Esophagus muscularis mucosa (tissue), 3 donors: ENCODE measurements around the gene CSDE1.

Source experiments
- POLR2A ChIP-seq: fragments of 450-650 bp; IDR thresholded peaks from one replicate; pipeline ENCODE4 v1.6.1; 2017; ENCODE audit warnings: antibody characterized with exemption, moderate library complexity, mild to moderate bottlenecking, low read depth
- POLR2AphosphoS5 ChIP-seq, 2 donors: sonication (generic); formaldehyde crosslinking; IDR thresholded peaks; one replicate each; pipeline ENCODE4 v1.6.1; 2017; ENCODE audit warnings: antibody characterized with exemption in 2 of 2
- TF ChIP-seq, protein P1 (sequence below), 3 experiments: fragments of 200-600 bp in 2 of 3; fragments of 450-650 bp in 1 of 3; sonication (generic) in 2 of 3; IDR thresholded peaks; one replicate each; pipeline ENCODE4 v1.5.1; 2017 to 2019; ENCODE audit warnings: antibody characterized with exemption in 3 of 3, mild to moderate bottlenecking in 2 of 3, moderate library complexity in 1 of 3

DNA sequence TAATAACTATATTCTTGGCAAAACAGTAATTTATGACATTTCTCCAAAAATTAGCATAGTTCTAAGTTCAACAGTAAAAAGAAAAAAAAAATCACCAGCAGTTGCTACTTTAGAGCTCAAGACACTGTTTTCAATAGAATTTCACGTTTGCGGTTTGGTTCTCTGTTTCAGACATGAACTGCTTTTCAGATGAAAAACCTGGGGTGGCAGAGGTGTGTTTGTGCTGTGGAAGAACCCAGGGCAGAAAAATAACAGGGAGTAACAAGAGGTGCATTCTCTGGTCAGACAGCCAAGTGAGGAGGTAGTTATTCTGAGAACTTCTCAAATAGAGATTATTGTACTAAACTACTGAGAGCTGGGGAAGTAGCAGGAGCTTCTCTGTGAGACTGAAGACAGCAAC is 50.2 kb downstream of the CSDE1 start:
- TF ChIP-seq, protein P1, sequence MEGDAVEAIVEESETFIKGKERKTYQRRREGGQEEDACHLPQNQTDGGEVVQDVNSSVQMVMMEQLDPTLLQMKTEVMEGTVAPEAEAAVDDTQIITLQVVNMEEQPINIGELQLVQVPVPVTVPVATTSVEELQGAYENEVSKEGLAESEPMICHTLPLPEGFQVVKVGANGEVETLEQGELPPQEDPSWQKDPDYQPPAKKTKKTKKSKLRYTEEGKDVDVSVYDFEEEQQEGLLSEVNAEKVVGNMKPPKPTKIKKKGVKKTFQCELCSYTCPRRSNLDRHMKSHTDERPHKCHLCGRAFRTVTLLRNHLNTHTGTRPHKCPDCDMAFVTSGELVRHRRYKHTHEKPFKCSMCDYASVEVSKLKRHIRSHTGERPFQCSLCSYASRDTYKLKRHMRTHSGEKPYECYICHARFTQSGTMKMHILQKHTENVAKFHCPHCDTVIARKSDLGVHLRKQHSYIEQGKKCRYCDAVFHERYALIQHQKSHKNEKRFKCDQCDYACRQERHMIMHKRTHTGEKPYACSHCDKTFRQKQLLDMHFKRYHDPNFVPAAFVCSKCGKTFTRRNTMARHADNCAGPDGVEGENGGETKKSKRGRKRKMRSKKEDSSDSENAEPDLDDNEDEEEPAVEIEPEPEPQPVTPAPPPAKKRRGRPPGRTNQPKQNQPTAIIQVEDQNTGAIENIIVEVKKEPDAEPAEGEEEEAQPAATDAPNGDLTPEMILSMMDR (IDR thresholded peaks at IDR 0.05): no peak
- TF ChIP-seq POLR2AphosphoS5 (IDR thresholded peaks at IDR 0.05): no peak
- TF ChIP-seq POLR2A: no peak
